ENCODE data around the gene GATA5.

GATA5 gene

DNA sequence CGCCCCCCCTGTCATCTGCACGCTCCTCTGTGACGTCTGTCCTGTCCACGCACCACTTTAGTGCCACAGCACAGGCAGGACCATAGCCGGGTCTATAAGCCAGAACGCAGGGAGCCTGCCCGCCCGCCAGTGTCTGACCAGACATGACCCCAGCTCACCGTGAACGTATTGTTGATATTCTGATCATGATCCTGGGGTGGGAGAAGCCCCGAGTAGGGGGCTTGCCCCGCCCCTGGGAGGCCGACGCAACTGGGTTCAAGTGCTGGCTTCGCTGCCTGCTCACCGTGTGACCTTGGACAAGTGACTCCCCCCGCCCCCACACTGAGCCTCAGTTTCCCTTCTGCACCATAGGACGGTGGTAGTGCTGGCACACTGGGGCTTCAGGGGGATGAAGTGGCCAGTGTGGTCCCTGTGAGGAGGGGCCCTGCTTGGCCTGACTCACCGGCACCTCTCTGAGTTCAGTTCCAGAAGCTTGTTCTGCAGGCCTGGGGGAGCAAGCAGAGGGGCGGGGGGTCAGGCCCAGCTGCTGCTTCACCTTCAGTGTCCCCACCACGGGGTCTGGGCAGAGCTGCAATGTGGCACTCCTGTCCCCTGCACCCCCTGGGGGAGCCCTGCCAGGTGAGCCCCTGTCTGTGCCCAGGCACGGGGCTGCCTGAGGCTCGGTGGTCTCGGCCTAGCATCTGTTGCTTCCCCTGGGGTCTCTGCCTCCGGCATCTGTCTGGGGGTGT, 57.6 kb downstream of the GATA5 start:
- no peak for TF ChIP-seq POLR2AphosphoS5 (IDR thresholded peaks at IDR 0.05; ENCODE audit: low read depth, low read length)
- TF ChIP-seq TAF1 (IDR thresholded peaks at IDR 0.05; ENCODE audit: borderline replicate concordance, insufficient read depth, low read length) = no peak
- TF ChIP-seq FOXP2 (optimal IDR thresholded peaks at IDR 0.05; ENCODE audit: borderline replicate concordance, extremely low read depth, extremely low read length, insufficient read depth) = no peak
- TF ChIP-seq SIN3A (IDR thresholded peaks at IDR 0.05; ENCODE audit: borderline replicate concordance, insufficient read depth, low read length) = no peak
- TF ChIP-seq, protein P1, sequence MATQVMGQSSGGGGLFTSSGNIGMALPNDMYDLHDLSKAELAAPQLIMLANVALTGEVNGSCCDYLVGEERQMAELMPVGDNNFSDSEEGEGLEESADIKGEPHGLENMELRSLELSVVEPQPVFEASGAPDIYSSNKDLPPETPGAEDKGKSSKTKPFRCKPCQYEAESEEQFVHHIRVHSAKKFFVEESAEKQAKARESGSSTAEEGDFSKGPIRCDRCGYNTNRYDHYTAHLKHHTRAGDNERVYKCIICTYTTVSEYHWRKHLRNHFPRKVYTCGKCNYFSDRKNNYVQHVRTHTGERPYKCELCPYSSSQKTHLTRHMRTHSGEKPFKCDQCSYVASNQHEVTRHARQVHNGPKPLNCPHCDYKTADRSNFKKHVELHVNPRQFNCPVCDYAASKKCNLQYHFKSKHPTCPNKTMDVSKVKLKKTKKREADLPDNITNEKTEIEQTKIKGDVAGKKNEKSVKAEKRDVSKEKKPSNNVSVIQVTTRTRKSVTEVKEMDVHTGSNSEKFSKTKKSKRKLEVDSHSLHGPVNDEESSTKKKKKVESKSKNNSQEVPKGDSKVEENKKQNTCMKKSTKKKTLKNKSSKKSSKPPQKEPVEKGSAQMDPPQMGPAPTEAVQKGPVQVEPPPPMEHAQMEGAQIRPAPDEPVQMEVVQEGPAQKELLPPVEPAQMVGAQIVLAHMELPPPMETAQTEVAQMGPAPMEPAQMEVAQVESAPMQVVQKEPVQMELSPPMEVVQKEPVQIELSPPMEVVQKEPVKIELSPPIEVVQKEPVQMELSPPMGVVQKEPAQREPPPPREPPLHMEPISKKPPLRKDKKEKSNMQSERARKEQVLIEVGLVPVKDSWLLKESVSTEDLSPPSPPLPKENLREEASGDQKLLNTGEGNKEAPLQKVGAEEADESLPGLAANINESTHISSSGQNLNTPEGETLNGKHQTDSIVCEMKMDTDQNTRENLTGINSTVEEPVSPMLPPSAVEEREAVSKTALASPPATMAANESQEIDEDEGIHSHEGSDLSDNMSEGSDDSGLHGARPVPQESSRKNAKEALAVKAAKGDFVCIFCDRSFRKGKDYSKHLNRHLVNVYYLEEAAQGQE (IDR thresholded peaks at IDR 0.05; ENCODE audit: insufficient read depth in 1 of 2, low read depth in 2 of 2, low read length in 2 of 2) = no peak

DNA sequence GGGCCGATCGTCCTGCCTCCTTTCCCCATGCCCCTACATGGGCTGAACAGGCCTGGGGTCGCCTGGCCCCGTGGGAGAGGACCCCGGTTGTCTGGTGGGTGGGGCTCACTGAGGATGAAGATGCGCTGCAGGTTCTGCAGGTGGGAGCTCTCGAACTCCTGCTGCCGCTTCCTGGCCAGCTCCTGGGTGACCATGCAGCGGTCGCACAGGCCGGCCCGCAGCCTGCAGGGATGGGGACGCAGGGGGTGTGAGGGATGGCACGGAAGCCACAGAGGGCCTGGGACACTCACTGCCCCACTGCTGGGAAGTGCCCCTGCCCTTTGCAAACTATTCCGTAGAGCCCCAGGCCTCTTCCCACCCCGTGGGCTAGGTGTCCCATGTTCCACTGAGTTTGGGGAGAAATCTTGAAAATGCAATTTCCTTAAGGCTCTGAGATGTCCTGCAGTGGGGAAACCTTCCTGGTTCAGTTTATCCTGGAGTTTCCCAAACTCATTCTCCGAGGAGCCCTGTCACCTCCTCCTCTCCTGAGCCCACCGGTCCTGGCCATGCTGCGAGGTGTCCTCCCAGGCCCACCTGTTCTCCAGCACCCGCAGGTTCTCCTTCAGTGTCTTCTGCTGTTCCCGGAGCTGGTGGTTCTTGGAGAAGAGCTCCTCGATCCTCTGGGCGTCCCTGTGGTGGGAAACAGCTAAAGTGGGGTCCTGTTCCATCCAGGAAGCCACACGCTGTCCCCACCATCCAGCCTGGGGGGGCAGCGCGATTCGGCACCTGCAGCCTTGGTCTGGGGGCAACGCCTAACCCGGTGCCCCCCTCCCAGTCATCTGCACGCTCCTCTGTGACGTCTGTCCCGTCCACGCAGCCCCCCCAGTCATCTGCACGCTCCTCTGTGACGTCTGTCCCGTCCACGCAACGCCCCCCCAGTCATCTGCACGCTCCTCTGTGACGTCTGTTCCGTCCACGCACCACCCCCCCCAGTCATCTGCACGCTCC, 58.9 kb downstream of the GATA5 start:
- TF ChIP-seq FOXP2 (optimal IDR thresholded peaks at IDR 0.05; ENCODE audit: borderline replicate concordance, extremely low read depth, extremely low read length, insufficient read depth) (no peak), SIN3A (IDR thresholded peaks at IDR 0.05; ENCODE audit: borderline replicate concordance, insufficient read depth, low read length) (no peak), TAF1 (IDR thresholded peaks at IDR 0.05; ENCODE audit: borderline replicate concordance, insufficient read depth, low read length) (no peak), POLR2AphosphoS5 (IDR thresholded peaks at IDR 0.05; ENCODE audit: low read depth, low read length) (no peak)
- TF ChIP-seq, protein P1 (IDR thresholded peaks at IDR 0.05; ENCODE audit: insufficient read depth in 1 of 2, low read depth in 2 of 2, low read length in 2 of 2) = no peak

DNA sequence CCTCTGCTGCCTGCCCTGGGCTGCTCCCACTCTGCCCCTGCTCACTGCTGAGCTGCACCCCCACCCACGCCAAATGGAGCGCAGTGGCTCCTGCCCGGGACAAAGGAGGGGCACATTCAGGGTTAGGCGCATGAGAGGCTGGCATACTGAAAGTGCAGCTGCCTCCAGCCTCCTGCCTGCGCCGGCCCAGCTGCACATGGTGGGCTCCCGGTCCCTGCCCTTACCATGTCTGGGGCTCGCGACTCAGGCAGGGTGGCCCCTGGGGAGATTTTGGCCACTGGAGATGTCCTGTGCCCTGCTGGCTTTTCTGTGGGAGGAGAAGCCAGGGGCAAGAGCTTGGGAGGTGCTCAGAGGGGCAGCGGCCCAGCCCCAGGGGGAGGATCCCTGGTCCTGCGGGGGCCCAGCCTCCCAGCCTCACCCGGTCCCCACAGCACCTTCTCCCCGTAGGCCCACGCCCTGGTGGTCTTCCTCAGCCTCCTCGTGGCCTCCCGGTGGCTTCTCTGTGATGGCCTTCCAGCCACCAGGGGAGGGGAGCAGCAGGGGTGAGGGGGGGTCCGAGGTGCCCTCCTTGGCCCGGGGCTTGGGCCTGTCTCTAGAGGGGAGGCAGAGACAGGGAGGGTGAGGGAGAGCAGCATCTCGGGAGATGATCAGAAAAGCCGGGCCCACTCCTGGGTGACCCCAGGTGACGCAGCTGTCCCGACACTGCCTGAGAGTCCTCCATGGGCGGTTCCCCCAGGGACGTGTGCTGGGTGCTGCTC, 60.3 kb downstream of the GATA5 start:
- TF ChIP-seq POLR2AphosphoS5 (IDR thresholded peaks at IDR 0.05; ENCODE audit: low read depth, low read length) (no peak), TAF1 (IDR thresholded peaks at IDR 0.05; ENCODE audit: borderline replicate concordance, insufficient read depth, low read length) (no peak), SIN3A (IDR thresholded peaks at IDR 0.05; ENCODE audit: borderline replicate concordance, insufficient read depth, low read length) (no peak), FOXP2 (optimal IDR thresholded peaks at IDR 0.05; ENCODE audit: borderline replicate concordance, extremely low read depth, extremely low read length, insufficient read depth) (no peak)
- TF ChIP-seq, protein P1 (IDR thresholded peaks at IDR 0.05; ENCODE audit: insufficient read depth in 1 of 2, low read depth in 2 of 2, low read length in 2 of 2) = no peak

DNA sequence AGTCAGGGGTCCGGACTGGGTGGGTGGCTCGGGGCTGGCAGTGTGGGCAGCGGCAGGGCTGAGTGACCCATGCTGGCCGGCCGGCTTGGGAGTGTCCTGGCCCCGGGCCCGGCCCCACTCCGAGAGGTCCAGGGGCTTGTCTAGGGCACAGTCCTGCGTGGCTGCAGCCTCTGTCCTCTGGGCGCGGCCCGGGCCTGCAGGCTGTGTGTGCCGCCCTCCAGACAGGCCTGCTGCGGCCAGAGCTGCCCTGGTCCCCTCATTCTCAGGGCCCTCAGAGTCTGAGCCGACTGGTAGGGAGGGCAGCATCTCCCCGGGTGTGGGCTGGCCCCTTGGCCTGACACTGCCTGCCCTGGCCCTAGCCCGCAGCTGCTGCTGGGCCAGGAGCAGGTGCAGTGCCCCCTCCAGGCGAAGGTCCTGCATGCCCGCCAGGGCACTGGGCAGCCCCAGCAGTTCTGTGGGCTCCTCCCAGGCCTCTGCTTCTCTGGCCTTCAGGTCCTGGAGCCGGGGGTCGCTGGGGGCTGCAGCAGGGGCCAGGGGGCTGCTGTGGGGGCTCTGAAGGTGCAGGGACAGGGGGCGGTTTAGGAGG, 61.8 kb downstream of the GATA5 start:
- no peak for TF ChIP-seq SIN3A (IDR thresholded peaks at IDR 0.05; ENCODE audit: borderline replicate concordance, insufficient read depth, low read length)
- no peak for TF ChIP-seq POLR2AphosphoS5 (IDR thresholded peaks at IDR 0.05; ENCODE audit: low read depth, low read length)
- no peak for TF ChIP-seq TAF1 (IDR thresholded peaks at IDR 0.05; ENCODE audit: borderline replicate concordance, insufficient read depth, low read length)
- TF ChIP-seq, protein P1 (IDR thresholded peaks at IDR 0.05; ENCODE audit: insufficient read depth in 1 of 2, low read depth in 2 of 2, low read length in 2 of 2) = no peak
- TF ChIP-seq FOXP2 (optimal IDR thresholded peaks at IDR 0.05; ENCODE audit: borderline replicate concordance, extremely low read depth, extremely low read length, insufficient read depth) = no peak
